Activated naive CD8-positive, alpha-beta T cell treated with anti-CD3 and anti-CD28 coated beads for 36 hours (primary cell): Measurements from ENCODE around the gene B4GALT5. TPM values are rescaled to one million over a fixed set of nuclear protein-coding genes. Genes with fewer than 3 reads are reported as not detected.
A peak's percentile ranks its signal among the peaks of the same experiment; 100 is the strongest.

ENCODE experiments used
- DNase-seq: peaks from one replicate; pipeline ENCODE4 v3.0.0; 2021
- H3K27ac Mint-ChIP-seq: one replicate; pipeline ENCODE4 v1.8.0; 2022; ENCODE audit warnings: mild to moderate bottlenecking, moderate library complexity, mixed read lengths
- H3K27me3 Mint-ChIP-seq: one replicate; pipeline ENCODE4 v1.8.0; 2022; ENCODE audit warnings: mild to moderate bottlenecking, mixed read lengths
- H3K36me3 Mint-ChIP-seq: one replicate; pipeline ENCODE4 v1.8.0; 2021; ENCODE audit warnings: mild to moderate bottlenecking, mixed read lengths
- H3K4me1 Mint-ChIP-seq: one replicate; pipeline ENCODE4 v1.8.0; 2021; ENCODE audit warnings: mixed read lengths
- H3K4me3 Mint-ChIP-seq: one replicate; pipeline ENCODE4 v1.8.0; 2022; ENCODE audit warnings: mild to moderate bottlenecking, moderate library complexity, mixed read lengths
- H3K9me3 Mint-ChIP-seq: one replicate; pipeline ENCODE4 v1.8.0; 2022; ENCODE audit warnings: mixed read lengths
- total RNA-seq, 2 experiments: library from RNA; stranded (reverse); gene quantifications; one replicate each; pipeline ENCODE4 v1.2.3, GENCODE V29; 2021

B4GALT5 gene
- total RNA-seq, 2 experiments from 2014 or later: 22.4 to 23.3 TPM

GRCh38 chr20:49698477-49698876 lies 15.2 kb downstream of the B4GALT5 start:
- peak overlapping the region; percentile 51 for H3K27ac Mint-ChIP-seq
- no peak overlapping the region for H3K4me3 Mint-ChIP-seq
- no peaks in the 10 kb centered on the region for H3K27me3 Mint-ChIP-seq
- H3K4me1 Mint-ChIP-seq: peaks cover 61% of the 10 kb centered on the region
- peaks cover 15% of the 10 kb centered on the region for H3K36me3 Mint-ChIP-seq
- H3K9me3 Mint-ChIP-seq: no peaks in the 10 kb centered on the region
- DNase-seq: no peak

- H3K4me3 Mint-ChIP-seq: no peak overlapping the region
- H3K9me3 Mint-ChIP-seq: no peaks in the 10 kb centered on the region
- no peak for DNase-seq
- H3K27me3 Mint-ChIP-seq: no peaks in the 10 kb centered on the region
- peaks cover 13% of the 10 kb centered on the region for H3K36me3 Mint-ChIP-seq
- peak overlapping the region; percentile 39 for H3K27ac Mint-ChIP-seq
- peaks cover 58% of the 10 kb centered on the region for H3K4me1 Mint-ChIP-seq
Measured at GRCh38 chr20:49697071-49697470, 16.6 kb downstream of the B4GALT5 start.

GRCh38 chr20:49696594-49696993 lies 17.1 kb downstream of the B4GALT5 start:
- H3K4me1 Mint-ChIP-seq: peaks cover 58% of the 10 kb centered on the region
- no peak overlapping the region for H3K4me3 Mint-ChIP-seq
- H3K9me3 Mint-ChIP-seq: no peaks in the 10 kb centered on the region
- DNase-seq: no peak
- H3K27me3 Mint-ChIP-seq: no peaks in the 10 kb centered on the region
- H3K36me3 Mint-ChIP-seq: peaks cover 10% of the 10 kb centered on the region
- no peak overlapping the region for H3K27ac Mint-ChIP-seq

GRCh38 chr20:49695830-49696229 lies 17.8 kb downstream of the B4GALT5 start:
- no peak for DNase-seq
- H3K27me3 Mint-ChIP-seq: no peaks in the 10 kb centered on the region
- no peak overlapping the region for H3K4me3 Mint-ChIP-seq
- no peak overlapping the region for H3K27ac Mint-ChIP-seq
- peaks cover 10% of the 10 kb centered on the region for H3K36me3 Mint-ChIP-seq
- no peaks in the 10 kb centered on the region for H3K9me3 Mint-ChIP-seq
- peaks cover 58% of the 10 kb centered on the region for H3K4me1 Mint-ChIP-seq

GRCh38 chr20:49694450-49695071 lies 19.1 kb downstream of the B4GALT5 start:
- H3K4me3 Mint-ChIP-seq: no peak overlapping the region
- H3K27ac Mint-ChIP-seq: no peak overlapping the region
- H3K4me1 Mint-ChIP-seq: peaks cover 50% of the 10 kb centered on the region
- no peak for DNase-seq
- peaks cover 10% of the 10 kb centered on the region for H3K36me3 Mint-ChIP-seq
- no peaks in the 10 kb centered on the region for H3K9me3 Mint-ChIP-seq
- no peaks in the 10 kb centered on the region for H3K27me3 Mint-ChIP-seq

- DNase-seq: no peak
- no peak overlapping the region for H3K4me3 Mint-ChIP-seq
- no peaks in the 10 kb centered on the region for H3K27me3 Mint-ChIP-seq
- no peak overlapping the region for H3K27ac Mint-ChIP-seq
- no peaks in the 10 kb centered on the region for H3K9me3 Mint-ChIP-seq
- H3K4me1 Mint-ChIP-seq: peaks cover 41% of the 10 kb centered on the region
- H3K36me3 Mint-ChIP-seq: peaks cover 8% of the 10 kb centered on the region
Measured at GRCh38 chr20:49693435-49694171, 20.1 kb downstream of the B4GALT5 start.

- no peak overlapping the region for H3K4me3 Mint-ChIP-seq
- H3K4me1 Mint-ChIP-seq: peaks cover 39% of the 10 kb centered on the region
- no peak for DNase-seq
- H3K9me3 Mint-ChIP-seq: no peaks in the 10 kb centered on the region
- no peaks in the 10 kb centered on the region for H3K27me3 Mint-ChIP-seq
- H3K36me3 Mint-ChIP-seq: peaks cover 6% of the 10 kb centered on the region
- H3K27ac Mint-ChIP-seq: no peak overlapping the region
Measured at GRCh38 chr20:49692941-49693340, 20.7 kb downstream of the B4GALT5 start.

GRCh38 chr20:49691818-49692568 lies 21.7 kb downstream of the B4GALT5 start:
- Mint-ChIP-seq H3K4me1 (peaks cover 33% of the 10 kb centered on the region), H3K9me3 (no peaks in the 10 kb centered on the region), H3K27ac (no peak overlapping the region)

GRCh38 chr20:49690899-49691620 lies 22.6 kb downstream of the B4GALT5 start:
- DNase-seq: no peak
- Mint-ChIP-seq H3K27ac (no peak overlapping the region), H3K36me3 (no peaks in the 10 kb centered on the region), H3K4me3 (no peak overlapping the region), H3K4me1 (peaks cover 30% of the 10 kb centered on the region), H3K9me3 (no peaks in the 10 kb centered on the region), H3K27me3 (no peaks in the 10 kb centered on the region)

More at GRCh38 chr20:49691818-49692568, 21.7 kb downstream of the B4GALT5 start:
- DNase-seq: no peak
- Mint-ChIP-seq H3K4me3 (no peak overlapping the region), H3K27me3 (no peaks in the 10 kb centered on the region), H3K36me3 (peaks cover 3% of the 10 kb centered on the region)

GRCh38 chr20:49687595-49688567 lies 25.8 kb downstream of the B4GALT5 start:
- Mint-ChIP-seq H3K36me3 (peaks cover 3% of the 10 kb centered on the region), H3K27me3 (no peaks in the 10 kb centered on the region), H3K27ac (no peak overlapping the region), H3K4me3 (no peak overlapping the region), H3K4me1 (peaks cover 31% of the 10 kb centered on the region), H3K9me3 (no peaks in the 10 kb centered on the region)
- no peak for DNase-seq

- Mint-ChIP-seq H3K9me3 (no peaks in the 10 kb centered on the region), H3K4me3 (no peak overlapping the region), H3K36me3 (peaks cover 11% of the 10 kb centered on the region), H3K27ac (no peak overlapping the region), H3K27me3 (no peaks in the 10 kb centered on the region), H3K4me1 (peaks cover 28% of the 10 kb centered on the region)
- no peak for DNase-seq
Measured at GRCh38 chr20:49685809-49686208, 27.9 kb downstream of the B4GALT5 start.

- DNase-seq: no peak
- no peaks in the 10 kb centered on the region for H3K9me3 Mint-ChIP-seq
- no peak overlapping the region for H3K4me3 Mint-ChIP-seq
- H3K4me1 Mint-ChIP-seq: peaks cover 28% of the 10 kb centered on the region
- no peaks in the 10 kb centered on the region for H3K27me3 Mint-ChIP-seq
- H3K36me3 Mint-ChIP-seq: peaks cover 11% of the 10 kb centered on the region
- no peak overlapping the region for H3K27ac Mint-ChIP-seq
Measured at GRCh38 chr20:49685161-49685601, 28.5 kb downstream of the B4GALT5 start.

GRCh38 chr20:49684335-49684997 lies 29.2 kb downstream of the B4GALT5 start:
- DNase-seq: no peak
- Mint-ChIP-seq H3K36me3 (peaks cover 11% of the 10 kb centered on the region), H3K27me3 (no peaks in the 10 kb centered on the region), H3K4me3 (no peak overlapping the region), H3K9me3 (no peaks in the 10 kb centered on the region), H3K27ac (no peak overlapping the region), H3K4me1 (peaks cover 31% of the 10 kb centered on the region)
